ENCODE data around the gene PKIB. TPM values are rescaled to one million over a fixed set of nuclear protein-coding genes. Genes with fewer than 3 reads are reported as not detected.
A peak's percentile ranks its signal among the peaks of the same experiment; 100 is the strongest.

PKIB gene
- total RNA-seq, 2 donors from 2014 or later, result 2.6 to 12.8 TPM

DNA sequence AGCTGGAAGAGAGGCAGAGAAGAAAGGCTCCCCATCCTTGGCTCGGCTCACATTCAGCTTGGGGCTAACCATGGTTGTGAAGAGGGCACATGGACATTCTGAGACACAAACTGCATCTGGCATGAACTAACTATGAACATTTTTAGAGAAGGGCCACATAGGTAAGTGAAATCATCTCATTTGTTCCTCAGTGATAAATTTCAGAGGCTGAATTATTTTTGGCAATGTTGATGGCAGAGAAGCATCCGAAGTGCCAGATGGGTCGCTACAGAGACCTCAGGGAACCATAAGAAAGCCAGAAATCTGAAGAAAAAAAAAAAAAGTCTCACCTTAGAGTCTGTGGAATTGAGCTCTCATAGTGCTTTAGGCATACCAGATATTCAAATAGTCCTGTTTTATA lies 120.1 kb downstream of the PKIB start:
- 77% methylated on average over 3 of the region's 3 CpGs for WGBS
- Histone ChIP-seq H3K4me1 (replicated peaks) (no peaks in the 10 kb centered on the region), H3K36me3 (no peaks in the 10 kb centered on the region), H3K4me3 (no peak overlapping the region), H3K27me3 (replicated peaks; ENCODE audit: insufficient read depth) (no peaks in the 10 kb centered on the region), H3K9me3 (no peaks in the 10 kb centered on the region), H3K27ac (no peak overlapping the region)
- no peak for TF ChIP-seq POLR2AphosphoS5 (IDR thresholded peaks at IDR 0.05)
- TF ChIP-seq, protein P1, sequence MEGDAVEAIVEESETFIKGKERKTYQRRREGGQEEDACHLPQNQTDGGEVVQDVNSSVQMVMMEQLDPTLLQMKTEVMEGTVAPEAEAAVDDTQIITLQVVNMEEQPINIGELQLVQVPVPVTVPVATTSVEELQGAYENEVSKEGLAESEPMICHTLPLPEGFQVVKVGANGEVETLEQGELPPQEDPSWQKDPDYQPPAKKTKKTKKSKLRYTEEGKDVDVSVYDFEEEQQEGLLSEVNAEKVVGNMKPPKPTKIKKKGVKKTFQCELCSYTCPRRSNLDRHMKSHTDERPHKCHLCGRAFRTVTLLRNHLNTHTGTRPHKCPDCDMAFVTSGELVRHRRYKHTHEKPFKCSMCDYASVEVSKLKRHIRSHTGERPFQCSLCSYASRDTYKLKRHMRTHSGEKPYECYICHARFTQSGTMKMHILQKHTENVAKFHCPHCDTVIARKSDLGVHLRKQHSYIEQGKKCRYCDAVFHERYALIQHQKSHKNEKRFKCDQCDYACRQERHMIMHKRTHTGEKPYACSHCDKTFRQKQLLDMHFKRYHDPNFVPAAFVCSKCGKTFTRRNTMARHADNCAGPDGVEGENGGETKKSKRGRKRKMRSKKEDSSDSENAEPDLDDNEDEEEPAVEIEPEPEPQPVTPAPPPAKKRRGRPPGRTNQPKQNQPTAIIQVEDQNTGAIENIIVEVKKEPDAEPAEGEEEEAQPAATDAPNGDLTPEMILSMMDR (IDR thresholded peaks at IDR 0.05), result no peak
- TF ChIP-seq POLR2A (IDR thresholded peaks at IDR 0.05), result no peak
- DNase-seq (ENCODE audit: low spot score), result no peak
- intact Hi-C loops (cut with DNase I), result loop anchor here (2.0 kb wide), 1 partner anchor 108 kb away; no protein-coding TSS in a partner anchor

DNA sequence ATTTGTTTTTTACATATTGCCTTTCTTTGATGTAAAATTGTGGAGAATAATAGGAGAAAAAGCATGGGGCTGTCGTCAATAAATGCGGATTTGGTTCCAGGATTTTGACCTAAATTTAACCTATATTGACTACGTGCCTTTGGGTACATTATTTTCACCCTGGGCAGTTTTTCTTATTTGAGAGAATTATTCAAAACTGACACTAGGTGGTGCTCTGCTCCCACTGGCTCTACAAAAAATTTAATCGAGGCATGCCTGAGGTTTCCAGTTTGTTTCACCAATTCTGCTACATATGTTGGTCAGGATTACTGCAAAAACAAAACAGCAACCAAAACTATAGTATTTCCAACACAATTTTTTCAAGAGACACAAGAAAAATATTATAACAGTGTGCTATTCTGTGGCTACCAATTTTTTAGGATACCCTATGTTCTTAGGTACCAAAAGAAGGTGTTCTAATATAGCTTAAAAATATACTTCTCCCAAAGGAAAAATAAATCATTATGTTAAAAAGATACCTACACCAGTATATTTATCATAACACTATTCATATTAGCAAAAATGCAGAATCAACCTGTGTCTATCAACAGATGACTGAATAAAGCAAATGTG lies 120.7 kb downstream of the PKIB start:
- Histone ChIP-seq H3K9me3 (no peaks in the 10 kb centered on the region), H3K27ac (no peak overlapping the region), H3K36me3 (no peaks in the 10 kb centered on the region), H3K4me1 (replicated peaks) (no peaks in the 10 kb centered on the region), H3K4me3 (no peak overlapping the region), H3K27me3 (replicated peaks; ENCODE audit: insufficient read depth) (no peaks in the 10 kb centered on the region)
- TF ChIP-seq POLR2A (IDR thresholded peaks at IDR 0.05), result no peak
- no peak for TF ChIP-seq POLR2AphosphoS5 (IDR thresholded peaks at IDR 0.05)
- TF ChIP-seq, protein P1 (IDR thresholded peaks at IDR 0.05), result peak; percentile 49 to 73 (median 70)
- WGBS, result under 1% methylated on average over 4 of the region's 4 CpGs
- no peak for DNase-seq (ENCODE audit: low spot score)
- intact Hi-C loops (cut with DNase I), result loop anchor here (2.0 kb wide), 1 partner anchor 108 kb away; no protein-coding TSS in a partner anchor

DNA sequence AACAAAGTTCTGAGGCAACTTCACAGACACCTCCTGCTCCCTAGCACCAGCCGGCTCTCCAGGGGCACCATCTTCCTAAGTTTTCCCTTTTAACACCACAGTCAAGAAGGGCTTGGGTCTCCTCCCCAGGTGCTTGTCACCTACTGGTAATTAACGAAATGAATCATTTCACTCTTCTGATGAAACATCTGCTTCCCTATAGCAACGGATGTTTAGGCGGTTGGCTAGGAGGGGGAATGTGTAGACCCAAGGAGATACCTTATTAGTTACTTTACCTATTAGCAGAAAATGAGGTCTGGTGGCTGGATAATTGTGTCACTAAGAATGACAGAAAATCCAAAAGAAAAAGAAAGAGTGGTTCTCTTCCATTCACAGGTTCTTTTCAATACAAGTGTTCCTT lies 123.1 kb downstream of the PKIB start:
- 90% methylated on average over 4 of the region's 4 CpGs for WGBS
- Histone ChIP-seq H3K27ac (no peak overlapping the region), H3K9me3 (no peaks in the 10 kb centered on the region), H3K27me3 (replicated peaks; ENCODE audit: insufficient read depth) (no peaks in the 10 kb centered on the region), H3K36me3 (no peaks in the 10 kb centered on the region), H3K4me3 (no peak overlapping the region), H3K4me1 (replicated peaks) (no peaks in the 10 kb centered on the region)
- DNase-seq (ENCODE audit: low spot score), result no peak
- intact Hi-C loops (cut with DNase I), result no loop called here
- TF ChIP-seq POLR2A (IDR thresholded peaks at IDR 0.05), result no peak

DNA sequence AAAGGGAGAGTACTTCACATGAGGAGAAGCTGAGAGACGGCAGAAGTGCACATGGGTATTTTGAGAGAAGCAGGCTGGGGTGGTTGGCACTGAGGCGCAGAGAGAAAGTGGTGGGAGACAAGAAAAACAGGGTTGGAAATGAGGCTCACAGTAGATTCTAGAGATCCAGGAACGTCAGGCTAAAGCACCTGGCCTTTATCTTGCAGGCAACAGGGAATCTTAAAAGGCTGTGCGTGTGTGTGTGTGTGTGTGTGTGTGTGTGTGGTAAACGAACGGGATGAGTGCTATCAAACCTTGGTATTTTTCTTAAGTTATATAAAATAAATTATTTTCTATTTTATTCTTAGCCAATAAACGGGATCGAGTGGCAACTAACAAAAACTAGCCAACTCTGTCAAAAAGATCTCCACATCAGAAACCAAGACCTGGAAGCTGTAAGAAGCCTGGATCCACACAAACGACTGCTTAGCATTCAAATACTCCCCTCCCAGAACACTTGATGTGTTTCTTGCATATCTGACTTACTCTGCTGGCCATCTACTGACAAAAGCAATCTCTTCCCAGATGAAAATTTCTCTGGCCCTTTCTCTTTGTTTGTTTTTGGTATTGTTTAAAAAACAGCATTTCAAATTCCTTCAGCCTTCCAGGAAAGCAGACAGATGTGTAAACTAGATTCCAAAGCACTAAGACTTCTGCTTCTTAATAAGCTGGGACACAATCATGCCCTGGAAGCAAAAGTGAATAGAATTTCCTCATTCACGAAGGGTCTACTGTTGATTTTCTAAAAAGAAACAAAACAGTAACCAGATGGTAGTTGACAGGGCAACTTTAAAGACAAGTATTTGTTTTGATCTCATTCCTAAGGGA lies 124.6 kb downstream of the PKIB start:
- no peak for DNase-seq (ENCODE audit: low spot score)
- H3K27ac ChIP-seq, result no peak overlapping the region
- H3K9me3 ChIP-seq, result no peaks in the 10 kb centered on the region
- no peaks in the 10 kb centered on the region for H3K4me1 ChIP-seq (replicated peaks)
- no peaks in the 10 kb centered on the region for H3K36me3 ChIP-seq
- H3K4me3 ChIP-seq, result no peak overlapping the region
- H3K27me3 ChIP-seq (replicated peaks; ENCODE audit: insufficient read depth), result no peaks in the 10 kb centered on the region
- WGBS, result 58% methylated on average over 10 of the region's 10 CpGs
- intact Hi-C loops (cut with DNase I), result no loop called here
- TF ChIP-seq, protein P1 (IDR thresholded peaks at IDR 0.05), result no peak
- TF ChIP-seq POLR2AphosphoS5 (IDR thresholded peaks at IDR 0.05) (no peak), POLR2A (IDR thresholded peaks at IDR 0.05) (no peak)

DNA sequence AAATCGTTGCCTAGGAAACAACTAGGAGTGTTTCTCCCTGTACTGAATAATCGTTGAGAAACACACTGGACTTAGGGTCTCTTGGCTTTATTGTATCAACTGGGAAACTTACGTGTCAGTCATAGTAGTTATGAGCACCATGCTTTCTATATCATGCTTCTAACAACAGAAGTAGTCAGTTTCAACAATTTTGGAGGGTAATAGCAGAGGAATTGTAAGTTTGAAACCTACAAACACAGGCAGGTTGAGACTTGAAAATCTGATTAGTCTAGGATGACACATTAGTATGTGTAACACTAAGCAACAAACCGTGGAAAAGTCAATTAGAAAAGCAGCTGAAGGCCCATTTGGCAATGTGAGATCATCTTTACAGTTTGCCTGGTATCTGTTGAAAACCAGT lies 125.4 kb downstream of the PKIB start:
- Histone ChIP-seq H3K4me1 (replicated peaks) (no peaks in the 10 kb centered on the region), H3K9me3 (no peaks in the 10 kb centered on the region), H3K27ac (no peak overlapping the region), H3K27me3 (replicated peaks; ENCODE audit: insufficient read depth) (no peaks in the 10 kb centered on the region), H3K36me3 (no peaks in the 10 kb centered on the region), H3K4me3 (no peak overlapping the region)
- WGBS, result 62% methylated on average over 4 of the region's 4 CpGs
- TF ChIP-seq POLR2AphosphoS5 (IDR thresholded peaks at IDR 0.05) (no peak), POLR2A (IDR thresholded peaks at IDR 0.05) (no peak)
- TF ChIP-seq, protein P1 (IDR thresholded peaks at IDR 0.05), result no peak
- DNase-seq (ENCODE audit: low spot score), result no peak
- intact Hi-C loops (cut with DNase I), result no loop called here
